ENCODE results near the gene RAP2A. TPM values are rescaled to one million over a fixed set of nuclear protein-coding genes. Genes with fewer than 3 reads are reported as not detected.

RAP2A gene
- total RNA-seq, 1 donor from 2014 or later: 46.6 TPM

DNA sequence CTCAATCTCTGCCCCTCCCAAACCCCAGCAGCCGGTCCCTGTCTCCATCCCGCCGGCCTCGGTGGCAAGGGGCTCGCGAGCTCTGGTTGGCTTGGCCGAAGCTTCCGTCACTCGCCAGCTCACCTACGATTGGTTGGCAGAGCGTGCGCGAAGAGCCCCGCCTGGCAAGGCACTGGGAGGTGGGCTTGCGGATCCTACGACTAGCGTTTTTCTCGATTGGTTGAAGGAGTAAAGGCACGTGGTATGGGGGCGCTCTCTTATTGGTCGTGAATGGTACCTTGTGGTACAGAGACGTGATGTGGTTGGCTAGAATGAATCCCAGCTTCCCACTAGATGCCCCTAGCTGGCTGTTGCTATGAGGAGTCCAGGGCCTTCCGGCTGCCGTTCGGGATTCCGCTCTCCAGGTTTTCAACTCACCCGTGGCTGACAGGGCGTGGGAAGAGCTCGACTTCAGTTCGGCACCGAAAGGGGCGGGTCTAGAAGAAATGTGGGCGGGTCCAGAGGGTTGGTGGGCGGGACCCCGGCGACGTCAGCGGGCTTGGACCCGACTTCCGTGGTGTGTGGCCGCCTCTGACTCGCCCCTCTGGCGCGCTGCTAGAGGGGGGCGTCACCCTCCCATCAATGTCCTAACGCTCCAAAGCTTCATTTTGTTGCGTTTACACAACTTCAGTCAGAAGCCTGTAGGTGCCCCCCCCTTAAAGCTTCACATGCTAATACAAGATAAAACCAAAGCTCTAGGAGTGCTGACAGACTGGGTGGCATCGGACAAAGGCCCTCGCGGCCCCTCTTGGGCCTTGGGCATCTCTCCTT is 847 bp upstream of the RAP2A start:
- FAIRE-seq (peak; percentile 99), DNase-seq (ENCODE audit: low read depth) (peak; percentile 100)
- H3K36me3 Mint-ChIP-seq (ENCODE audit: low read depth, unreplicated experiment): no peaks in the 10 kb centered on the region
- H3K4me1 Mint-ChIP-seq (ENCODE audit: low read depth, unreplicated experiment): peaks cover 23% of the 10 kb centered on the region
- peak overlapping the region; percentile 94 for H3K4me3 Mint-ChIP-seq (ENCODE audit: unreplicated experiment)
- Histone ChIP-seq H3K4me3 (ENCODE audit: insufficient read depth, low read depth, low read length) (peak overlapping the region; percentile 92), H3K4me2 (ENCODE audit: low read length) (peak overlapping the region; percentile 99), H4K20me1 (ENCODE audit: insufficient read depth, low read length) (peaks cover 21% of the 10 kb centered on the region), H2AFZ (ENCODE audit: low read depth, low read length) (peak overlapping the region; percentile 92), H3K9me3 (ENCODE audit: insufficient read depth, low read depth, low read length) (no peaks in the 10 kb centered on the region), H3K27me3 (ENCODE audit: insufficient read depth, low read length) (no peaks in the 10 kb centered on the region), H3K9ac (ENCODE audit: low read length) (peak overlapping the region; percentile 99), H3K4me1 (ENCODE audit: insufficient read depth, low read length) (peaks cover 6% of the 10 kb centered on the region), H3K79me2 (ENCODE audit: insufficient read depth, low read length) (peaks cover 38% of the 10 kb centered on the region), H3K36me3 (ENCODE audit: insufficient read depth, low read length) (no peaks in the 10 kb centered on the region), H3K27ac (ENCODE audit: low read depth, low read length) (peak overlapping the region; percentile 100)
- no peak for TF ChIP-seq EZH2 (IDR thresholded peaks at IDR 0.05; ENCODE audit: insufficient read depth, low read length)
- no peak for TF ChIP-seq CTCF (IDR thresholded peaks at IDR 0.05; ENCODE audit: insufficient read depth, low read depth, low read length)
- H3K27me3 Mint-ChIP-seq (ENCODE audit: low read depth, unreplicated experiment): no peaks in the 10 kb centered on the region
- H3K27ac Mint-ChIP-seq (ENCODE audit: unreplicated experiment): peak overlapping the region; percentile 99
- no peaks in the 10 kb centered on the region for H3K9me3 Mint-ChIP-seq (ENCODE audit: unreplicated experiment)

GRCh38 chr13:97434397-97435201 is 630 bp downstream of the RAP2A start:
- peak overlapping the region; percentile 98 for H3K4me2 ChIP-seq (ENCODE audit: low read length)
- peak overlapping the region; percentile 61 for H3K27ac ChIP-seq (ENCODE audit: low read depth, low read length)
- no peaks in the 10 kb centered on the region for H3K36me3 Mint-ChIP-seq (ENCODE audit: low read depth, unreplicated experiment)
- peak overlapping the region; percentile 99 for H3K4me3 Mint-ChIP-seq (ENCODE audit: unreplicated experiment)
- peaks cover 53% of the 10 kb centered on the region for H3K79me2 ChIP-seq (ENCODE audit: insufficient read depth, low read length)
- FAIRE-seq (no peak), DNase-seq (ENCODE audit: low read depth) (peak; percentile 21)
- no peaks in the 10 kb centered on the region for H3K27me3 ChIP-seq (ENCODE audit: insufficient read depth, low read length)
- peaks cover 3% of the 10 kb centered on the region for H3K4me1 ChIP-seq (ENCODE audit: insufficient read depth, low read length)
- no peaks in the 10 kb centered on the region for H3K9me3 Mint-ChIP-seq (ENCODE audit: unreplicated experiment)
- H2AFZ ChIP-seq (ENCODE audit: low read depth, low read length): peak overlapping the region; percentile 76
- peak overlapping the region; percentile 87 for H3K4me3 ChIP-seq (ENCODE audit: insufficient read depth, low read depth, low read length)
- H3K9ac ChIP-seq (ENCODE audit: low read length): peak overlapping the region; percentile 89
- TF ChIP-seq EZH2 (IDR thresholded peaks at IDR 0.05; ENCODE audit: insufficient read depth, low read length) (no peak), CTCF (IDR thresholded peaks at IDR 0.05; ENCODE audit: insufficient read depth, low read depth, low read length) (no peak)
- H3K9me3 ChIP-seq (ENCODE audit: insufficient read depth, low read depth, low read length): no peaks in the 10 kb centered on the region
- no peaks in the 10 kb centered on the region for H3K36me3 ChIP-seq (ENCODE audit: insufficient read depth, low read length)
- H4K20me1 ChIP-seq (ENCODE audit: insufficient read depth, low read length): peaks cover 28% of the 10 kb centered on the region
- peak overlapping the region; percentile 92 for H3K27ac Mint-ChIP-seq (ENCODE audit: unreplicated experiment)
- H3K27me3 Mint-ChIP-seq (ENCODE audit: low read depth, unreplicated experiment): no peaks in the 10 kb centered on the region
- H3K4me1 Mint-ChIP-seq (ENCODE audit: low read depth, unreplicated experiment): peaks cover 20% of the 10 kb centered on the region
